Measurements from ENCODE around the gene MCAM. TPM values are rescaled to one million over a fixed set of nuclear protein-coding genes. Genes with fewer than 3 reads are reported as not detected.

The MCAM gene
- polyA plus RNA-seq, 4 donors, result 1.1 to 82.3 (median 11.5) TPM

DNA sequence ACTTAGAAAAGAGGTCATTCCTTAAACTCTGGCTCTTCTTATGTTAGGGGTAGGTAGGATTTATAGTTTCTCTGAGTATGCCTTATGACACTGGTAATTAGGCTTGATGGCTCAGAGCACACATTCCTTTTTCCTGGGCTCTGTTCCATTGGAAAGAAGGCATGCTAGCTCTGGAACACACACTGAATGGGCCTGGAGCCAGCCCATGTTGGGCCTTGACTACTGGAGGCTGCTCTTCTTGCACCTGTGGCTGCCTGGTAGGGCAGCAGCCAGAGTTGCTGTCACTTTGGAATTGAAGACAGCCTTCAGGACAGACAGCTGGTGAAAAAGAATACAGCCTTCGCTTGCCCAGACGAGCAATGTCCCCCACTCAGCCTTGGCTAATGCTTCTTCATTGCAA is 18.2 kb downstream of the MCAM start:
- Histone ChIP-seq H3K4me3 (ENCODE audit: low read depth in 1 of 3, low read length in 3 of 3) (no peak overlapping the region), H3K36me3 (ENCODE audit: control insufficient read depth in 3 of 3, insufficient read depth in 2 of 3, low read depth in 1 of 3, low read length in 3 of 3) (peaks cover 9 to 27% (median 14%) of the 10 kb centered on the region in 3 donors), H3K4me1 (ENCODE audit: control insufficient read depth in 3 of 3, insufficient read depth in 2 of 3, low read depth in 1 of 3, low read length in 2 of 3) (peaks cover 0 to 9% (median 0%) of the 10 kb centered on the region in 3 donors), H3K9me3 (ENCODE audit: control insufficient read depth in 2 of 2, insufficient read depth in 1 of 2, low read depth in 1 of 2, low read length in 1 of 2) (no peaks in the 10 kb centered on the region), H3K27ac (ENCODE audit: low read depth in 1 of 3, low read length in 2 of 3) (peak overlapping the region in 1 of 3 donors; percentile 2), H3K27me3 (ENCODE audit: control insufficient read depth in 3 of 3, insufficient read depth in 3 of 3, low read length in 3 of 3) (no peaks in the 10 kb centered on the region)
- 85 to 98% (median 85%) methylated on average over 2 of the region's 2 CpGs for WGBS, 3 donors
- DNase-seq (no peak), FAIRE-seq (no peak)

DNA sequence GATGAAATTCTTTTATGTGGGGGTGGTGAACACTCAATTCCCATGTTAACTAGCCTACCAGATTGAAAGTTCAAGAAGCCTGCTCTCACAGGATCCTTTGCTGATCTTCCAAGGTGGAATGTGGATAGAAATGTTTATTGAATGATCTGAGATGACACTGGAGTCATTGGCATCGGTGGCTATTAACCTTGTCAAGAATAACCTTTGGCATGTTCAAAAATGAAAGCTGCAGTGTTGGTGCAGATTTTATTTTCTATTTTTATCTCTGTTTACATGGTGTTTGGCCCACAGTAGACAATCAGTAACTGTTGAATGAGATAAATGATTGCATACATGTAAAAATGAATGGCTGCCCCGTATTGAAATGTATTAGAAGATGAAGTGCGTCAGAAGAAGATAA is 19.0 kb downstream of the MCAM start:
- peaks cover 0 to 9% (median 0%) of the 10 kb centered on the region in 3 donors for H3K4me1 ChIP-seq (ENCODE audit: control insufficient read depth in 3 of 3, insufficient read depth in 2 of 3, low read depth in 1 of 3, low read length in 2 of 3)
- no peak for FAIRE-seq
- DNase-seq, result peak in 1 of 2 donors; percentile 22
- peaks cover 8 to 27% (median 15%) of the 10 kb centered on the region in 3 donors for H3K36me3 ChIP-seq (ENCODE audit: control insufficient read depth in 3 of 3, insufficient read depth in 2 of 3, low read depth in 1 of 3, low read length in 3 of 3)
- H3K27ac ChIP-seq (ENCODE audit: low read depth in 1 of 3, low read length in 2 of 3), result peak overlapping the region in 1 of 3 donors; percentile 19
- H3K9me3 ChIP-seq (ENCODE audit: control insufficient read depth in 2 of 2, insufficient read depth in 1 of 2, low read depth in 1 of 2, low read length in 1 of 2), result no peaks in the 10 kb centered on the region
- 60 to 69% (median 64%) methylated on average over 3 of the region's 3 CpGs for WGBS, 3 donors
- H3K4me3 ChIP-seq (ENCODE audit: low read depth in 1 of 3, low read length in 3 of 3), result no peak overlapping the region
- no peaks in the 10 kb centered on the region for H3K27me3 ChIP-seq (ENCODE audit: control insufficient read depth in 3 of 3, insufficient read depth in 3 of 3, low read length in 3 of 3)

DNA sequence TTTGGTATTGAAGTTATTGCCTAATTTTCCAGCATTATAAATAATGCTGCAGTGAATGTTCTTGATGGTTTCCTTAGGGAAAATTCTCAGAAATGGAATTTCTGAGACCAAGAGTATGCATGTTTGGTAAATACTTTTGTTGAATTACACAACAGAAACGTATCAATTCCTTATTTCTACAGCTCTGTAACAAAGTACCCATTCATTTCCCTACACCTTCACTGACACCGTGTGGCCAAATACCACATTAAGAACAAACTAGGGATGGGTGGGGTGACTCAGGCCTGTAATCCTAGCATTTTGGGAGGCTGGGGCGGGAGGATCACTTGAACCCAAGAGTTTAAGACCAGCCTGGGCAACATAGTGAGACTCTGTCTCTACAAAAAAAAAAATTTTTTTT is 21.8 kb downstream of the MCAM start:
- WGBS, 3 donors, result 58 to 70% (median 69%) methylated on average over 3 of the region's 3 CpGs
- peaks cover 13 to 28% (median 20%) of the 10 kb centered on the region in 3 donors for H3K36me3 ChIP-seq (ENCODE audit: control insufficient read depth in 3 of 3, insufficient read depth in 2 of 3, low read depth in 1 of 3, low read length in 3 of 3)
- FAIRE-seq, result no peak

GRCh38 chr11:119293461-119293860 is 23.5 kb downstream of the MCAM start:
- WGBS, 3 donors, result 92 to 99% (median 97%) methylated on average over 3 of the region's 3 CpGs
- peaks cover 0 to 3% (median 0%) of the 10 kb centered on the region in 3 donors for H3K4me1 ChIP-seq (ENCODE audit: control insufficient read depth in 3 of 3, insufficient read depth in 2 of 3, low read depth in 1 of 3, low read length in 2 of 3)
- H3K36me3 ChIP-seq (ENCODE audit: control insufficient read depth in 3 of 3, insufficient read depth in 2 of 3, low read depth in 1 of 3, low read length in 3 of 3), result peaks cover 13 to 27% (median 14%) of the 10 kb centered on the region in 3 donors
- H3K4me3 ChIP-seq (ENCODE audit: low read depth in 1 of 3, low read length in 3 of 3), result no peak overlapping the region
- DNase-seq, result no peak
- no peak for FAIRE-seq
- no peak overlapping the region for H3K27ac ChIP-seq (ENCODE audit: low read depth in 1 of 3, low read length in 2 of 3)
- H3K9me3 ChIP-seq (ENCODE audit: control insufficient read depth in 2 of 2, insufficient read depth in 1 of 2, low read depth in 1 of 2, low read length in 1 of 2), result peaks cover 0 to 21% of the 10 kb centered on the region in 2 donors
- no peaks in the 10 kb centered on the region for H3K27me3 ChIP-seq (ENCODE audit: control insufficient read depth in 3 of 3, insufficient read depth in 3 of 3, low read length in 3 of 3)

More for the DNA sequence above, 21.8 kb downstream of the MCAM start:
- DNase-seq, result no peak
- Histone ChIP-seq H3K4me1 (ENCODE audit: control insufficient read depth in 3 of 3, insufficient read depth in 2 of 3, low read depth in 1 of 3, low read length in 2 of 3) (peaks cover 0 to 9% (median 0%) of the 10 kb centered on the region in 3 donors), H3K27ac (ENCODE audit: low read depth in 1 of 3, low read length in 2 of 3) (no peak overlapping the region), H3K4me3 (ENCODE audit: low read depth in 1 of 3, low read length in 3 of 3) (no peak overlapping the region), H3K27me3 (ENCODE audit: control insufficient read depth in 3 of 3, insufficient read depth in 3 of 3, low read length in 3 of 3) (no peaks in the 10 kb centered on the region), H3K9me3 (ENCODE audit: control insufficient read depth in 2 of 2, insufficient read depth in 1 of 2, low read depth in 1 of 2, low read length in 1 of 2) (peaks cover 0 to 18% of the 10 kb centered on the region in 2 donors)

DNA sequence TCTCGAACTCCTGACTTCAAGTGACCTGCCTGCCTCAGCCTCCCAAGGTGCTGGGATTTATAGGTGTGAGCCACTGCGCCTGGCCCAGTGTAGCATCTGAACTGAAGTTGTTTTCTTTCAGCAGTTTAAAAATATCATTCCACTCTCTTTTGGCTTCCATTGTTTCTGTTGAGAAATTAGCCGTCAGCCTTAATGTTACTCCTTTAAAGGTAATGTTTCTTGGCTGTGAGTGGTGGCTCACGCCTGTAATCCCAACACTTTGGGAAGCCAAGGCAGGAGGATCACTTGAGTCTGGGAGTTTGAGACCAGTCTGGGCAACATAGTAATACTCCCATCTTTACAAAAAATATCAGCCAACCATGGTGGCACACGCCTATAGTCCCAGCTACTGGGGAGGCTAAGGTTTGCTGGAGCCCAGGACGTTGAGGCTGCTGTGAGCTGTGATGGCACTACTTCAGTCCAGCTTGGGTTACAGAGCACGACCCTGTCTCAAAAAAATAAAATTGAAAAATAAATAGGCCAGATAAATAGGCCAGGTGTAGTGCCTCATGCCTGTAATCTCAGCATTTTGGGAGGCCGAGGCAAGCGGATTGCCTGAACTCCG is 25.9 kb downstream of the MCAM start:
- Histone ChIP-seq H3K27ac (ENCODE audit: low read depth in 1 of 3, low read length in 2 of 3) (no peak overlapping the region), H3K36me3 (ENCODE audit: control insufficient read depth in 3 of 3, insufficient read depth in 2 of 3, low read depth in 1 of 3, low read length in 3 of 3) (peaks cover 11 to 31% (median 12%) of the 10 kb centered on the region in 3 donors)

DNA sequence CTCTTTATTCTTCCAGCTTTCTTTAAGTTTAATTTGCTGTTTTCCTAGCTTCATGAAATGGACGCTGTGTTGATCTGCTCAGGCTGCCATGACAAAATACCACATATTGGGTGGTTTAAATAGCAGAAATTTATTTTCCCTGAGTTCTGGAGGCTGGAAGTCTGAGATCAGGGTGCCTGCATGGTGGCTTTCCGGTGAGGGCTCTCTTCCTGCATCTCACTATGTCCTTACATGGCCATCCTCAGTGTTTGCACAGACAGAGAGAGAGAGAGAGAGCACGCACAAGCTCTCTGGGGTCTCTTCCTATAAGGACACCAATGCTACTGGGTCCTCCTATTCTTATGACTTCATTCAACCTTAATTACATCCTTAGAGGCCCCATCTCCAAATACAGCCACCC is 28.7 kb downstream of the MCAM start:
- no peak overlapping the region for H3K27ac ChIP-seq (ENCODE audit: low read depth in 1 of 3, low read length in 2 of 3)
- WGBS, 3 donors, result 92 to 97% (median 96%) methylated on average over 3 of the region's 3 CpGs
- H3K9me3 ChIP-seq (ENCODE audit: control insufficient read depth in 2 of 2, insufficient read depth in 1 of 2, low read depth in 1 of 2, low read length in 1 of 2), result peaks cover 0 to 21% of the 10 kb centered on the region in 2 donors
- no peak overlapping the region for H3K4me3 ChIP-seq (ENCODE audit: low read depth in 1 of 3, low read length in 3 of 3)
- no peaks in the 10 kb centered on the region for H3K27me3 ChIP-seq (ENCODE audit: control insufficient read depth in 3 of 3, insufficient read depth in 3 of 3, low read length in 3 of 3)
- FAIRE-seq (no peak), DNase-seq (no peak)
- H3K36me3 ChIP-seq (ENCODE audit: control insufficient read depth in 3 of 3, insufficient read depth in 2 of 3, low read depth in 1 of 3, low read length in 3 of 3), result peaks cover 15 to 41% (median 15%) of the 10 kb centered on the region in 3 donors
- H3K4me1 ChIP-seq (ENCODE audit: control insufficient read depth in 3 of 3, insufficient read depth in 2 of 3, low read depth in 1 of 3, low read length in 2 of 3), result no peaks in the 10 kb centered on the region

More for the DNA sequence above, 25.9 kb downstream of the MCAM start:
- no peak overlapping the region for H3K4me3 ChIP-seq (ENCODE audit: low read depth in 1 of 3, low read length in 3 of 3)
- no peaks in the 10 kb centered on the region for H3K4me1 ChIP-seq (ENCODE audit: control insufficient read depth in 3 of 3, insufficient read depth in 2 of 3, low read depth in 1 of 3, low read length in 2 of 3)
- no peak for DNase-seq
- H3K9me3 ChIP-seq (ENCODE audit: control insufficient read depth in 2 of 2, insufficient read depth in 1 of 2, low read depth in 1 of 2, low read length in 1 of 2), result peaks cover 0 to 21% of the 10 kb centered on the region in 2 donors
- H3K27me3 ChIP-seq (ENCODE audit: control insufficient read depth in 3 of 3, insufficient read depth in 3 of 3, low read length in 3 of 3), result no peaks in the 10 kb centered on the region
- no peak for FAIRE-seq
- WGBS, 3 donors, result 96 to 98% (median 98%) methylated on average over 10 of the region's 10 CpGs

GRCh38 chr11:119285431-119285830 is 31.5 kb downstream of the MCAM start:
- H3K4me3 ChIP-seq (ENCODE audit: low read depth in 1 of 3, low read length in 3 of 3), result no peak overlapping the region
- FAIRE-seq, result no peak
- DNase-seq, result no peak

DNA sequence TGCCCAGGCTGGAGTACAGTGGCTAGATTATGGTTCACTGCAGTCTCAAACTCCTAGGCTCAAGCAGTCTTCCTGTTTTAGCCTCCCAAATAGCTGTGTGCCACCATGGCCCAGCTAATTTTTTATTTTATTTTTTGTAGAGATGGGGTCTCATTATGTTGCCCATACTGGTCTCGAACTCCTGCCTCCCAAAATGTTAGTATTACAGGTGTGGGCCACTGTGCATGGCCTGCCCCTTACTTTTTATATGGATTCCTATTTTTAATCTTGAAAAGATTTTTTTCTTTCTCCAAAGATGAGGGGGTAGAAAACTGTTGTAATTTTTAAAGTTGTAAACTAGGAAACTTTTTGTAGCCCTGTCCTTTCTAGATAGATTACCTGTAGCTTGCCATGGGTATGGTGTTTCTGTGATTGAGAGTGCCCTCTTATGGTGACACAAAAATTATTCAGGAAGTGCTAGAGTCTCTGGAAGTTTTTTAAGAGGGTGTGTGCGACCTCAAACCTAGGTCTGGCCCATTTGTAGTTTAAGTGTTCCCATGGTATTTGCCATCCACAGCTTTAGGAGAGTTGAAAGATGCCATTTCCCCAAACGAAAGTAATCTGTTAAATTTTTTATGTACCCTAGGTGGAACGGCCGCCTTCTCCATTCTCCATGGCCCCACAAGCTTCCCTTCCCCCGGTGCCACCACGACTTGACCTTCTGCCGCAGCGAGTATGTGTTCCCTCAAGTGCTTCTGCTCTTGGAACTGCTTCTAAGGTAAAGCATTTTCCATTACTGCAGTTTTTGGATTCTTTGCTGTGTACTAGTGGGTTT is 32.4 kb downstream of the MCAM start:
- DNase-seq (peak; percentile 36 to 53), FAIRE-seq (no peak)
- H3K4me3 ChIP-seq (ENCODE audit: low read depth in 1 of 3, low read length in 3 of 3), result no peak overlapping the region
- no peak overlapping the region for H3K27ac ChIP-seq (ENCODE audit: low read depth in 1 of 3, low read length in 2 of 3)
- peaks cover 4 to 24% (median 9%) of the 10 kb centered on the region in 3 donors for H3K36me3 ChIP-seq (ENCODE audit: control insufficient read depth in 3 of 3, insufficient read depth in 2 of 3, low read depth in 1 of 3, low read length in 3 of 3)
- H3K4me1 ChIP-seq (ENCODE audit: control insufficient read depth in 3 of 3, insufficient read depth in 2 of 3, low read depth in 1 of 3, low read length in 2 of 3), result no peaks in the 10 kb centered on the region
- 71 to 76% (median 75%) methylated on average over 9 of the region's 9 CpGs for WGBS, 3 donors
- no peaks in the 10 kb centered on the region for H3K9me3 ChIP-seq (ENCODE audit: control insufficient read depth in 2 of 2, insufficient read depth in 1 of 2, low read depth in 1 of 2, low read length in 1 of 2)
- H3K27me3 ChIP-seq (ENCODE audit: control insufficient read depth in 3 of 3, insufficient read depth in 3 of 3, low read length in 3 of 3), result no peaks in the 10 kb centered on the region

More at GRCh38 chr11:119285431-119285830, 31.5 kb downstream of the MCAM start:
- 97 to 98% (median 97%) methylated on average over 9 of the region's 9 CpGs for whole genome bisulfite sequencing, 3 donors
- Histone ChIP-seq H3K36me3 (ENCODE audit: control insufficient read depth in 3 of 3, insufficient read depth in 2 of 3, low read depth in 1 of 3, low read length in 3 of 3) (peaks cover 10 to 31% (median 10%) of the 10 kb centered on the region in 3 donors), H3K9me3 (ENCODE audit: control insufficient read depth in 2 of 2, insufficient read depth in 1 of 2, low read depth in 1 of 2, low read length in 1 of 2) (peaks cover 0 to 5% of the 10 kb centered on the region in 2 donors), H3K4me1 (ENCODE audit: control insufficient read depth in 3 of 3, insufficient read depth in 2 of 3, low read depth in 1 of 3, low read length in 2 of 3) (no peaks in the 10 kb centered on the region), H3K27ac (ENCODE audit: low read depth in 1 of 3, low read length in 2 of 3) (no peak overlapping the region), H3K27me3 (ENCODE audit: control insufficient read depth in 3 of 3, insufficient read depth in 3 of 3, low read length in 3 of 3) (no peaks in the 10 kb centered on the region)

Data from small intestine (tissue), 7 donors.